ENCODE results near the gene KIAA0040. TPM values are rescaled to one million over a fixed set of nuclear protein-coding genes. Genes with fewer than 3 reads are reported as not detected.

KIAA0040 gene
- total RNA-seq, 4 donors from 2014 or later = 13.4 to 21.6 (median 19.8) TPM

DNA sequence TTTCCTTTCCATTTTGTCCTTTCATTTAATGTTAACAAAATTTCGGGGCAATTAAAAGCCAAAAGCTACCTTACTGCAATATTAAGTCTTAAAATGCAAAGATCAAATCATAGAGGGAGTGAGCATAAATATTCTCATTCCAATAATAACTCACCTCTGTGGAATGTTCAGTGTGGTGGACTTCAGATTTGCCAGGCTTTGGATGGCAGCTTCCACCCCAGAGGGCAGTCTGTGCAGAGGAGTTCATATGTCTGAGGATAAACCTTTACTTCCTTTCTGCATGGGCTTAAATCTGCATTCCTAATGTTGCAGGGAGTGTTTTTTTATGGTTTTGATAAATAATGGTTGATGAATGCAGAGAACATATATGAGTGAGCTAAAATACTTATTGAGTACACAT lies 16.3 kb downstream of the KIAA0040 start:
- Histone ChIP-seq H3K27me3 (no peaks in the 10 kb centered on the region), H3K36me3 (peaks cover 6% of the 10 kb centered on the region), H3K27ac (no peak overlapping the region), H3K4me1 (peaks cover 40% of the 10 kb centered on the region), H3K9me3 (no peaks in the 10 kb centered on the region), H3K4me3 (no peak overlapping the region)
- no peak for DNase-seq (ENCODE audit: low spot score in 2 of 2)
- WGBS = 96% methylated on average over 1 of the region's 1 CpG
- TF ChIP-seq EP300 (IDR thresholded peaks at IDR 0.05) (no peak), POLR2AphosphoS5 (IDR thresholded peaks at IDR 0.05) (no peak), POLR2A (IDR thresholded peaks at IDR 0.05) (no peak)
- TF ChIP-seq, protein P1, sequence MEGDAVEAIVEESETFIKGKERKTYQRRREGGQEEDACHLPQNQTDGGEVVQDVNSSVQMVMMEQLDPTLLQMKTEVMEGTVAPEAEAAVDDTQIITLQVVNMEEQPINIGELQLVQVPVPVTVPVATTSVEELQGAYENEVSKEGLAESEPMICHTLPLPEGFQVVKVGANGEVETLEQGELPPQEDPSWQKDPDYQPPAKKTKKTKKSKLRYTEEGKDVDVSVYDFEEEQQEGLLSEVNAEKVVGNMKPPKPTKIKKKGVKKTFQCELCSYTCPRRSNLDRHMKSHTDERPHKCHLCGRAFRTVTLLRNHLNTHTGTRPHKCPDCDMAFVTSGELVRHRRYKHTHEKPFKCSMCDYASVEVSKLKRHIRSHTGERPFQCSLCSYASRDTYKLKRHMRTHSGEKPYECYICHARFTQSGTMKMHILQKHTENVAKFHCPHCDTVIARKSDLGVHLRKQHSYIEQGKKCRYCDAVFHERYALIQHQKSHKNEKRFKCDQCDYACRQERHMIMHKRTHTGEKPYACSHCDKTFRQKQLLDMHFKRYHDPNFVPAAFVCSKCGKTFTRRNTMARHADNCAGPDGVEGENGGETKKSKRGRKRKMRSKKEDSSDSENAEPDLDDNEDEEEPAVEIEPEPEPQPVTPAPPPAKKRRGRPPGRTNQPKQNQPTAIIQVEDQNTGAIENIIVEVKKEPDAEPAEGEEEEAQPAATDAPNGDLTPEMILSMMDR (IDR thresholded peaks at IDR 0.05) = no peak

DNA sequence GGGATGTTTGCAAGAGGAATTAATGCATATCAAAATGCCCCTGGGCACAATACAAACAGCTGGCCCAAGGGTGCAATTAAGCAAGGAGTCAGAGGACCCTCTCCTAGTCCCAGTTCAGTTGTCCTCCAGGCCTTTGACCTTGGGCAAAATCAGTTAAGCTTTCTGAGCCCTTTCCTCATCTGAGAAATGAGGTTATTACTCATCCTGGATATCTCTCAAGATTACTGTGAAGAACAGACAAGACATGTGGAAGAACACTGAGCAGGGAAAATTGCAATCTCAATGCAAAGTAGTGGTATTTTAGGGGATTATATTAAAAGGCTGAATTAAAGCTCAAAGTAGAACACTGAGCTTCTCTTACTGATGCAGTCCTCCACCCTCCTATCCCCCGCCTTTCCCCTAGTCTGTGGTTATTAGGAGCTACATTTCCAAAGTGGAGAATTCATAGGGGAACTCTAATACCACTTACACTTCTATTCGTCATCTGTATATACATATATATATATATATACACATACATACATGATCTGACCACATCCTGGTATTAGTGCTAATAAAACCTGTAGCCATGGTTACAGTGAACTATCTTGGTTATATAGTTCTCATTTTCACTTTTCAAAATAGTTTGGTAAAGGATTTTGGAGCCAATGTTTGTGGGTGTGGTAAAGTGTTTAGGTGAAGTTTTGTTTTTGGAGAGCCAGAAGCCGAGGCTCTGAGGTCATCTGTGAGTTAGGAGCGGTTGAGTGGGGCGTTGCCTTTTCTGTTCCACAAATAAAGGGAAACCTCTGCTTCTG lies 18.1 kb downstream of the KIAA0040 start:
- TF ChIP-seq EP300 (IDR thresholded peaks at IDR 0.05) (no peak), POLR2A (IDR thresholded peaks at IDR 0.05) (no peak), POLR2AphosphoS5 (IDR thresholded peaks at IDR 0.05) (no peak)
- TF ChIP-seq, protein P1 (IDR thresholded peaks at IDR 0.05) = no peak
- Histone ChIP-seq H3K4me1 (peaks cover 26% of the 10 kb centered on the region), H3K9me3 (no peaks in the 10 kb centered on the region), H3K4me3 (no peak overlapping the region), H3K27me3 (no peaks in the 10 kb centered on the region), H3K27ac (no peak overlapping the region), H3K36me3 (peaks cover 6% of the 10 kb centered on the region)
- DNase-seq (ENCODE audit: low spot score in 2 of 2) = no peak
- 45% methylated on average over 5 of the region's 5 CpGs for WGBS

DNA sequence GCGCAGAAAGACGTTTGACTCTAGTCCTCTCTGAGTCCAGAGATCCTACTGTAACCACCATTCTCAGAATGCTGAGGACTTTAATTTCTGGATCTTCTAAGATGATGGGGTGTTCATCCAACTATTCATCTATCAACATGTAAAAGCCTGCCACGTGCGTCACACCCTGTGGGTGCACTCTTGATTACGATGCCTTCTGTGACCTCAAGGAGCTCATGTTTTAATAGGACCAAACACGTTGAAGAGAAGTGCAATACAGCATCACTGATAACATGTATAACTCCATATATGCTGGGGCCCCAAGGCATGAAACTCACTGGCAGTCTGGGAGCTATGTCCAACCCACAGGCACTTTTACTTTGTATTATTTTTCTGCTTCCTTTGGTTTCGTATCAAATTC lies 19.0 kb downstream of the KIAA0040 start:
- no peak for DNase-seq (ENCODE audit: low spot score in 2 of 2)
- peaks cover 17% of the 10 kb centered on the region for H3K4me1 ChIP-seq
- no peaks in the 10 kb centered on the region for H3K9me3 ChIP-seq
- H3K4me3 ChIP-seq = no peak overlapping the region
- H3K27me3 ChIP-seq = no peaks in the 10 kb centered on the region
- no peak overlapping the region for H3K27ac ChIP-seq
- TF ChIP-seq, protein P1 (IDR thresholded peaks at IDR 0.05) = no peak
- TF ChIP-seq EP300 (IDR thresholded peaks at IDR 0.05) = no peak
- TF ChIP-seq POLR2AphosphoS5 (IDR thresholded peaks at IDR 0.05) = no peak
- TF ChIP-seq POLR2A (IDR thresholded peaks at IDR 0.05) = no peak
- WGBS = 73% methylated on average over 7 of the region's 7 CpGs
- H3K36me3 ChIP-seq = peaks cover 6% of the 10 kb centered on the region

DNA sequence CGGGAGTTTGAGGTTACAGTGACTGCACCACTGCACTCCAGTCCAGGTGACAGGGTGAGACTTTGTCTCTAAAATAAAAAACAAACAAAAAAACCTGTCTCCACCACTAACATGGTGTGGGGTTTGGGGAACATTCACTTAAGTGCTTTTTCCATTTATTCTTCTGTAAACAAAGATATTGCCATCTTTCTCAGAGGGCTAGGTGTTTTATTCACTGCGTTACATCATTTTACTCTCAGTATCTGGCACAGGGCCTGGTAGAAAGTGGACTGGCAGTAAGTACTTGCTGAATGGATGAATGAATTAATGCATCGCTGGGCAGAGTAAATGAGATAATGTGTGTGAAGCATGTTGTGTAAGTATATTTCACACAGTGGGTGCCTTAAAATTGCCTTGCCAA lies 20.1 kb downstream of the KIAA0040 start:
- Histone ChIP-seq H3K9me3 (no peaks in the 10 kb centered on the region), H3K27ac (no peak overlapping the region), H3K36me3 (peaks cover 6% of the 10 kb centered on the region), H3K27me3 (no peaks in the 10 kb centered on the region), H3K4me1 (peaks cover 11% of the 10 kb centered on the region), H3K4me3 (no peak overlapping the region)
- 96% methylated on average over 3 of the region's 3 CpGs for WGBS
- DNase-seq (ENCODE audit: low spot score in 2 of 2) = no peak
- no peak for TF ChIP-seq POLR2AphosphoS5 (IDR thresholded peaks at IDR 0.05)
- no peak for TF ChIP-seq POLR2A (IDR thresholded peaks at IDR 0.05)
- no peak for TF ChIP-seq EP300 (IDR thresholded peaks at IDR 0.05)
- TF ChIP-seq, protein P1 (IDR thresholded peaks at IDR 0.05) = no peak

DNA sequence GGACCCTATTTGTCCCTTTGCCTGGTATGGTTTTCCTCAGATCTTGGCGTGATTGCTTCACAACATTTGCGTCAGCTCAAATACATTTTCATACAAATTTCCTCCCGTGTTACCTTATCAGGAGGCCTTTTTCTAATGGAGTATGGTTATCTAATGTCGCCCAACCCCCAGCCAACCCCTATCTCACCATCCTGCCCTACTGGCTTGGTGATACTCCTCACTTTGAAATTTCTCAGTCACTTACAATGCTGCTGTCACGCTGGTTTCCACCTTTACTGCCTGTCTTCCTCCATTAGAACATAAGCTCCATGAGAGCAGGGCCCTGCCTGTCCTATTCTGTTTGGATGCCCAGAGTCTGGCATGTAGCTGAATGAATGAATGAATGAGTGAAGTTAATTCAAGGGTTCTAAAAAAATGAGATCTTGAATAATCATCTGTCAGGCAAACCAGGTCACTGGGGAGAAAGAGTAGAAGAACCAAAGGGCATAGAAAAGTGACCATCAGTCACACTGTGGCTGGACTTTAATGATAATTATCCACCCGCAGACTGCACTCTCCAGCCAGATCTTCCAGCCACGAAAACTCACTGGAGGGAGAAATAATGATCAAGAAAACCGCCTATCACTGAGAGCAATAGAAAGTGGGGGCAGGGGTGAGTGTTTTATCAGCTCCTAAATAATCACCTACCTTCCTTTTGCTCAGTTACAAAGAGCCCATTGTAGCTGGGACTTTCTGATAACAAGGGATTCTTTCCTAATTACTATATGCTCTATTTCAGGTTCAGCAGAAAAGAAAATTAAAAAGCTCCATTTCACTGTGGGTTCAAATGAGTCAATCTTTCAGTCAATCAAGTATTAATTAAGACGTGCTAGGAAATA lies 21.3 kb downstream of the KIAA0040 start:
- peaks cover under 1% of the 10 kb centered on the region for H3K36me3 ChIP-seq
- no peak overlapping the region for H3K4me3 ChIP-seq
- 91% methylated on average over 9 of the region's 9 CpGs for WGBS
- TF ChIP-seq, protein P1 (IDR thresholded peaks at IDR 0.05) = no peak
- TF ChIP-seq POLR2AphosphoS5 (IDR thresholded peaks at IDR 0.05) (no peak), POLR2A (IDR thresholded peaks at IDR 0.05) (no peak), EP300 (IDR thresholded peaks at IDR 0.05) (no peak)
- no peaks in the 10 kb centered on the region for H3K9me3 ChIP-seq
- H3K4me1 ChIP-seq = peaks cover 11% of the 10 kb centered on the region
- no peak overlapping the region for H3K27ac ChIP-seq
- no peaks in the 10 kb centered on the region for H3K27me3 ChIP-seq
- no peak for DNase-seq (ENCODE audit: low spot score in 2 of 2)
